Lower leg skin (tissue), 3 donors: ENCODE data around the gene PCDH9.

Experiments
- POLR2A ChIP-seq, 2 donors: fragments of 450-650 bp; IDR thresholded peaks; one replicate each; pipeline ENCODE4 v1.6.1; 2016 to 2017; ENCODE audit warnings: antibody characterized with exemption in 2 of 2, mild to moderate bottlenecking in 1 of 2, moderate library complexity in 1 of 2
- TF ChIP-seq, protein P1 (sequence below), 3 donors: fragments of 450-650 bp; IDR thresholded peaks; one replicate each; pipeline ENCODE4 v1.5.1; 2016; ENCODE audit warnings: antibody characterized with exemption in 3 of 3, mild to moderate bottlenecking in 3 of 3, moderate library complexity in 2 of 3

DNA sequence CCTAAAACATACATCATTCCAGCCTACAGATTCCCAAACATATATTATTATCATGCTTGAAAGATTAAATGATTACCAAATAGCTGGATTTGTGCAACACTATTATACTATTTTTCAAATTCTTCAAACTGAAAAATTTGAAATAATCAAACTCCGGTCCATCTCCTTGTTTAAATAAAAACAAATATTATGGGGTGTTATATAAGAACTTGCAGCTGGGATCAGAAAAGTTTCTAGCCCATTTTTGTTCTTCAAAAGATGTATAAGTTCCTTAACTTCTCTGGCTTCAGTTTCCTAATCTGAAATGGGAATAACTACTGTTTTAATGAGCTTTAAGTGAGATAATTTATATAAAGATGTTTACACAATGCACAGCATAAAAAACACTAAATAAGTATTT is 422.9 kb downstream of the PCDH9 start:
- TF ChIP-seq POLR2A (IDR thresholded peaks at IDR 0.05): no peak
- TF ChIP-seq, protein P1, sequence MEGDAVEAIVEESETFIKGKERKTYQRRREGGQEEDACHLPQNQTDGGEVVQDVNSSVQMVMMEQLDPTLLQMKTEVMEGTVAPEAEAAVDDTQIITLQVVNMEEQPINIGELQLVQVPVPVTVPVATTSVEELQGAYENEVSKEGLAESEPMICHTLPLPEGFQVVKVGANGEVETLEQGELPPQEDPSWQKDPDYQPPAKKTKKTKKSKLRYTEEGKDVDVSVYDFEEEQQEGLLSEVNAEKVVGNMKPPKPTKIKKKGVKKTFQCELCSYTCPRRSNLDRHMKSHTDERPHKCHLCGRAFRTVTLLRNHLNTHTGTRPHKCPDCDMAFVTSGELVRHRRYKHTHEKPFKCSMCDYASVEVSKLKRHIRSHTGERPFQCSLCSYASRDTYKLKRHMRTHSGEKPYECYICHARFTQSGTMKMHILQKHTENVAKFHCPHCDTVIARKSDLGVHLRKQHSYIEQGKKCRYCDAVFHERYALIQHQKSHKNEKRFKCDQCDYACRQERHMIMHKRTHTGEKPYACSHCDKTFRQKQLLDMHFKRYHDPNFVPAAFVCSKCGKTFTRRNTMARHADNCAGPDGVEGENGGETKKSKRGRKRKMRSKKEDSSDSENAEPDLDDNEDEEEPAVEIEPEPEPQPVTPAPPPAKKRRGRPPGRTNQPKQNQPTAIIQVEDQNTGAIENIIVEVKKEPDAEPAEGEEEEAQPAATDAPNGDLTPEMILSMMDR (IDR thresholded peaks at IDR 0.05): no peak
